ENCODE data around the gene ZNF385B.

DNA sequence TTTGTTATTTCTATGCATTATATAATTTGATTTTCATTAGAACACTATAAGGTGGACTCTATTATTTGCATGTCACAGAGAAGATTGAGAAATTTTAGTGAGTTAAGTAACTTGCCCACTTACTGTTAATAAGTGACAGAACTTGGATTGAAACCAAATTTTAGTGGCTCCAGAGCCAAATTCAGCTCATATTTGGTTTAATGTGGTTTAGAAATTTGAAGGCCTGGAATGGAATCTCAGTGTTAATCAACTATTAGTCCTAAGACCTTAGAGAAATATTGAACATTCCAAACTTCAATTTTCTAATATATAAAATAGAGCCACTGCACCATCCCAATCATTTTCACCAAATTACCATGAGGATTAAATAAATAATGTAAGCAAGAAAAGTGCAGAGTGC, 281.6 kb downstream of the ZNF385B start:
- TF ChIP-seq, protein P1, sequence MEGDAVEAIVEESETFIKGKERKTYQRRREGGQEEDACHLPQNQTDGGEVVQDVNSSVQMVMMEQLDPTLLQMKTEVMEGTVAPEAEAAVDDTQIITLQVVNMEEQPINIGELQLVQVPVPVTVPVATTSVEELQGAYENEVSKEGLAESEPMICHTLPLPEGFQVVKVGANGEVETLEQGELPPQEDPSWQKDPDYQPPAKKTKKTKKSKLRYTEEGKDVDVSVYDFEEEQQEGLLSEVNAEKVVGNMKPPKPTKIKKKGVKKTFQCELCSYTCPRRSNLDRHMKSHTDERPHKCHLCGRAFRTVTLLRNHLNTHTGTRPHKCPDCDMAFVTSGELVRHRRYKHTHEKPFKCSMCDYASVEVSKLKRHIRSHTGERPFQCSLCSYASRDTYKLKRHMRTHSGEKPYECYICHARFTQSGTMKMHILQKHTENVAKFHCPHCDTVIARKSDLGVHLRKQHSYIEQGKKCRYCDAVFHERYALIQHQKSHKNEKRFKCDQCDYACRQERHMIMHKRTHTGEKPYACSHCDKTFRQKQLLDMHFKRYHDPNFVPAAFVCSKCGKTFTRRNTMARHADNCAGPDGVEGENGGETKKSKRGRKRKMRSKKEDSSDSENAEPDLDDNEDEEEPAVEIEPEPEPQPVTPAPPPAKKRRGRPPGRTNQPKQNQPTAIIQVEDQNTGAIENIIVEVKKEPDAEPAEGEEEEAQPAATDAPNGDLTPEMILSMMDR (IDR thresholded peaks at IDR 0.05; ENCODE audit: poor library complexity, severe bottlenecking): no peak
- no peak for TF ChIP-seq POLR2AphosphoS5 (IDR thresholded peaks at IDR 0.05)
- no peak for TF ChIP-seq EP300 (conservative IDR thresholded peaks at IDR 0.05; ENCODE audit: poor library complexity, severe bottlenecking)
- no peak for TF ChIP-seq RAD21 (conservative IDR thresholded peaks at IDR 0.05)

Data from neural cell (in vitro differentiated cells).